Fibroblast of mammary gland (primary cell): ENCODE measurements around the gene PSMD1.
A peak's percentile ranks its signal among the peaks of the same experiment; 100 is the strongest.

ENCODE experiments used
- DNase-seq: peaks from one replicate; pipeline ENCODE4 v3.0.0-alpha.2; 2010; ENCODE audit warnings: low read depth
- H3K4me3 ChIP-seq: 2 replicates; pipeline ENCODE4 v1.5.1; 2011; ENCODE audit warnings: low read depth, mild to moderate bottlenecking, low read length, moderate library complexity; ENCODE audit not compliant: control insufficient read depth
- TF ChIP-seq, protein P1 (sequence below): conservative IDR thresholded peaks from 2 replicates; pipeline ENCODE4 v1.5.1; 2011; ENCODE audit warnings: low read depth, low read length, inconsistent platforms; ENCODE audit not compliant: control insufficient read depth, insufficient read depth

PSMD1 gene

DNA sequence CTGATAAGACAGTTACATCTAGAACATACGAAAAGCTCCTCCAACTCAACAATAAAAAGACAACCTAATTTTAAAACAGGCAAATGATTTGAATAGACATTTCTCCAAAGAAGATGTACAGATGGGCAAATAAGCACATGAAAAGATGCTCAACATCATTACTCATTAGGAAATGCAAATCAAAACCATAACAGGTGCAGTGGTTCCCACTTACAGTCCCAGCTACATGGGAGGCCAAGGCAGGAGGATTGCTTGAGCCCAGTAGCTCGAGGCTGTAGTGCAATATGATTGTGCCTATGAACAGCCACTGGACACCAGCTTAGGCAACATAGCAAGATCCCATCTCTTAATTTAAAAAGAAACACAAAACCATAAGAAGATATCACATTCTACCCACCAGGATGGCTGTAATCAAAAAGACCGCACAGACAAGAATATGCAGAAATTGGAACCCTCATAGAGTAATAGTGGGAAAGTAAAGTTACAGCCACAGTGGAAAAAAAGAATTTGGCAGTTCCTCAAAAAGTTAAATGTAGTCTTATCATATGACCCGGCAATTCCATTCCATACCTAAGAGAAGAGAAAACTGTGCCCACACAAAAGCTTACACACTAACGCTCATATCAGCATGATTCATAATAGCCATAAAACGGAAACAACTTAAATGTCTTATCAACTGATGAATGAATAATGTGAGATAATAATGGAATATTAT, 111.2 kb downstream of the PSMD1 start:
- no peak for DNase-seq
- TF ChIP-seq, protein P1, sequence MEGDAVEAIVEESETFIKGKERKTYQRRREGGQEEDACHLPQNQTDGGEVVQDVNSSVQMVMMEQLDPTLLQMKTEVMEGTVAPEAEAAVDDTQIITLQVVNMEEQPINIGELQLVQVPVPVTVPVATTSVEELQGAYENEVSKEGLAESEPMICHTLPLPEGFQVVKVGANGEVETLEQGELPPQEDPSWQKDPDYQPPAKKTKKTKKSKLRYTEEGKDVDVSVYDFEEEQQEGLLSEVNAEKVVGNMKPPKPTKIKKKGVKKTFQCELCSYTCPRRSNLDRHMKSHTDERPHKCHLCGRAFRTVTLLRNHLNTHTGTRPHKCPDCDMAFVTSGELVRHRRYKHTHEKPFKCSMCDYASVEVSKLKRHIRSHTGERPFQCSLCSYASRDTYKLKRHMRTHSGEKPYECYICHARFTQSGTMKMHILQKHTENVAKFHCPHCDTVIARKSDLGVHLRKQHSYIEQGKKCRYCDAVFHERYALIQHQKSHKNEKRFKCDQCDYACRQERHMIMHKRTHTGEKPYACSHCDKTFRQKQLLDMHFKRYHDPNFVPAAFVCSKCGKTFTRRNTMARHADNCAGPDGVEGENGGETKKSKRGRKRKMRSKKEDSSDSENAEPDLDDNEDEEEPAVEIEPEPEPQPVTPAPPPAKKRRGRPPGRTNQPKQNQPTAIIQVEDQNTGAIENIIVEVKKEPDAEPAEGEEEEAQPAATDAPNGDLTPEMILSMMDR, result no peak

GRCh38 chr2:231168460-231169139, 111.9 kb downstream of the PSMD1 start:
- no peak for DNase-seq
- TF ChIP-seq, protein P1, result no peak
- no peak overlapping the region for H3K4me3 ChIP-seq

More for the DNA sequence above, 111.2 kb downstream of the PSMD1 start:
- H3K4me3 ChIP-seq, result no peak overlapping the region

DNA sequence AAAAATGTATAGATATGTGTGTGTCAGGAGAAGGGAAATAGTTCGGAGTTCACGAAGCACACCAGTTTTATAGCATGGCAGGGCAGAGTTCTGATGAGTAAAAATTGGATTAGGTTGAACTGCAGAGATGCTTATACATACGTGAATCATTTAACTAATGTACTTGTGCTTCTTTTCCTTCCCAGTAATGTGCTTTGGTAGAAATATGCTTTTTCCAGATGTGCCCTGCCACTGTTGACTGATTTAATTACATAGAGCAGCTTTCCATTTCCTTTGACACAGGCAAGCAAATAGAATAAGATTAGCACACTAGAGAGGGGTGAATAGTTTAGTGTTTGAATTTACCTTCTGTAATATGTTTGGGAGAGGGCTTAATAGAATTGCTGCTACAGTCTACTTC, 112.8 kb downstream of the PSMD1 start:
- TF ChIP-seq, protein P1, result no peak
- DNase-seq, result peak; percentile 53
- no peak overlapping the region for H3K4me3 ChIP-seq

- TF ChIP-seq, protein P1, result no peak
- H3K4me3 ChIP-seq, result no peak overlapping the region
- DNase-seq, result peak; percentile 83
Observed at GRCh38 chr2:231170055-231170454, 113.4 kb downstream of the PSMD1 start.

DNA sequence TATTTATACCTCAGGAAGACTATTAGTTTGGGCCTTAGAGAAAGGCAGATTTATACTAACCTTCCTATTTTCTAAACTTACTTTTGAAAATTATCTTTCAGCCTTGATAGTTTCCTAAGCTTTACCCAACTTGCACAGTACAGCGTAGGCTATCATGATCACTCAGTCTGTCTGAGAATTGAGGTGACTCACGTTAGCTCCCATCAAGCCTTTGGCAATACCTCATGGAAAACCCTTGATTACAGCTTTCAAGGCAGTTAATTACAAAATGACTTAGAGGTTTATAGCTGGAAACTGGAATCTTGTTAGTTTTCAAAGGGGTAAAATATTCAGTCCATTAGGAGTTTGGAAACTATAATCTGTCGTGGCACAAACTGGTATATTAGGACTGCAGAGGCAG, 115.4 kb downstream of the PSMD1 start:
- TF ChIP-seq, protein P1, result no peak
- DNase-seq, result peak; percentile 63
- H3K4me3 ChIP-seq, result no peak overlapping the region

DNA sequence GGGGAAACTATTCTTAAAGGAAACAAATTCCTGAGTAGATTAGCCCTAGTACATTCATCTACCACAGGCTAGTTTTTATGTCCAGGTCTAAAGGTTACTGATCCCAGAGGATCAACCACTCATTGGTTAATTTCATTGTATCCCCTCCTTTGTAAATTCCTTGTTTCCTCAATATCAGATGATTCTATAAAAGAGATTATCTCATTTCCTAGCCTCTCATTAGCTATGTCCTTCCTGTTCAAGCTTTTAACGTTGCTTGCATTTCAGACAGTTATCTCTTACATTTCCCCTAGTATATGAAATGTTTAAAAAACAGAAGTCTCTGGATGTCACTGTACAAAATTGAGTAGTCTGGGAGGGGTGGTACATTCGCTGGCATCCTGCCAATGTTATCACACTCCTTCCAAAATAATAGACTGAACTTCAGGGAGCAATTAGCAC, 117.6 kb downstream of the PSMD1 start:
- H3K4me3 ChIP-seq, result no peak overlapping the region
- TF ChIP-seq, protein P1, result no peak
- no peak for DNase-seq

DNA sequence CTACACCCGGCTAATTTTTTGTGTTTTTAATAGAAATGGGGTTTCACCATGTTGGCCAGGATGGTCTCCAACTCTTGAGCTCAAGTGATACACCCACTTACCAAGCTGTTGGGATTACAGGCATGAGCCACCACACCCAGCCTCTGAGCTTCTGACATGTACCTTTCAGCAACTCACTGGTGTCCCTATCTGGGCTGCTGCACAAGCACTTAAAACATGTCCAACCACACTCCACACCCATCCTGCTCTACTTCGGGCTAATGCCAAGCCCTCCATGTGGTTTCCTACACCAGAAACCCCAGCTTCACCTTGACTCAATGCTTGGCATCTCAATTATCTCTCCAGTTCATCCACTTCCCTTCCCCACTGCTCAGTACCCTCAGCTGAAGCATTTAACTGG, 119.4 kb downstream of the PSMD1 start:
- TF ChIP-seq, protein P1, result no peak
- H3K4me3 ChIP-seq, result no peak overlapping the region
- no peak for DNase-seq
